T follicular helper cell (primary cell): Measurements from ENCODE around the gene HSD17B7.
"Not testable (repeated sequence)": the region's sequence is repeated elsewhere in the genome, so short reads cannot be mapped to it uniquely, and the experiment has no call there.

Source experiments
- DNase-seq: peaks from one replicate; pipeline ENCODE4 v3.0.0-alpha.2; 2020; ENCODE audit warnings: low read depth

Gene HSD17B7

DNA sequence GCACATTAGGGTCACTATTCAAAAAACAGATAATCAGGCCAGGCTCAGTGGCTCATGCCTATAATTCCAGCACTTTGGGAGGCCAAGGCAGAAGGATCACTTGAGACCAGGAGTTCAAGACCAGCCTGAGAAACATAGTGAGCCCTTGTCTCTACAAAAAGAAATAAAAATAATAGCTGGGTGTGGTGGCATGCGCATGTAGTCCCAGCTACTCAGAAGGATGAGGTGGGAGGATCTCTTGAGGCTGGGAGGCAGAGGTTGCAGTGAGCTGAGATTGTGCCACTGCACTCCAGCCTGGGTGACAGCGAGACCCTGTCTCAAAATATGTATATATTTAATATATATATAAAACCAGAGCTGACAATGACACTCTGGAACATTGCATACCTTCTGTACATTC is 21.9 kb downstream of the HSD17B7 start:
- not testable (repeated sequence) for DNase-seq

DNA sequence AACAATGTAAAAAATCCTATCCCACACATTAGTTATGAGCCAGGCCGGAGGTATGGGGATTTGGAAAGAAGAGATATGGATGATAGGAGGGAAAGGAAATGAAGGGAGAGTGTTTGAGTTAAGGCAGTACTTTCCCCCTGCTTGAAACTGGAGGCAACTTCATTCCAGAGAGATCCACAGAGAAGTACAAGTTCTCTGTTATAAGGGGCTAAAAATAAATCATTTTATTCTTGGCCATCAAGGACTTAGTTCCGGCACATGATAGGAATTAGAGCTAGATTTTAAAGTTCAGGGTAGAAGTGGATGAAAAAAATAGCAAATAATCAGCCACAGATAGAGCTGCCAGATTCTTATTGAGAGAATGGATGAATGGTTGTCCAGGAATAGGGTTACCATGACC is 27.6 kb downstream of the HSD17B7 start:
- not testable (repeated sequence) for DNase-seq

GRCh38 chr1:162818666-162819065 is 28.2 kb downstream of the HSD17B7 start:
- not testable (repeated sequence) for DNase-seq

DNA sequence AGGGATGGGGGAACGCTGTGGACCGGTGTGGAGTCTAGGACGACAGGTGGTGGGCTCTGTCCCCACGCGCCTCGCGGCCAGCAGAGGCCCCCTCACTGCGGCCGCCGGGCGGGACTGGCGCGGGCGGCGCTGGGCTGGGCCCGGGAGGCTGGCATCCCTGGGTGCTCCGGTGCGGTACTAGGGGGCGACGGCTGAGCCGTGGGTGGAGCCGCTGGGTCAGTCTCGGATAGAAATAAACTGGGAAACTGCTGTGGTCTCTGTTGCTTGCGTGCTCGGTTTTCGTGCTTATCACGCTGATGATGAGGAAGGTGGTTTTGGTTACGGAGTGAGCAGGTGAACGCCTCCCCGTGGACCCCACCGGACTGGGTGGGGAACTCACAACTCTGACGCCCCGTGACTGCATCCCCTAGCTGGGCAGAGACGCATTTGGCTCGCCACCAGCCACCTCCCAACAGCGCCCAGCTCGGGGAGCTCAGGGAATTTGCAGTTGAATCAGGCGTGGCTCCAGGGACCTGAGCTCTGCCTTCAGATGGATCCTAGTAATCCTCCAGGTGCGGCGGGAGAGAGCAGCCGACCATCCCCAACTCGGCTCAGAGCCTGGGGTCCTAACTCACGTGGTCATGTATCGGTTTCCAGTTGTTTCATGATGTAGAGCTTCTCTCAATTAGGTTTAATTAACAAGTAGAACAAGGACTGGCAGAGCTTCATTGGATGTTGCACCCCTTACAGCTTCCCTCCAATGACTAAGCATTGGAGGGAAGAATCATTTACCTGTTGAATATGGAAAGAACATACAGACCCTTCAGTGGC is 32.1 kb downstream of the HSD17B7 start:
- DNase-seq: no peak

DNA sequence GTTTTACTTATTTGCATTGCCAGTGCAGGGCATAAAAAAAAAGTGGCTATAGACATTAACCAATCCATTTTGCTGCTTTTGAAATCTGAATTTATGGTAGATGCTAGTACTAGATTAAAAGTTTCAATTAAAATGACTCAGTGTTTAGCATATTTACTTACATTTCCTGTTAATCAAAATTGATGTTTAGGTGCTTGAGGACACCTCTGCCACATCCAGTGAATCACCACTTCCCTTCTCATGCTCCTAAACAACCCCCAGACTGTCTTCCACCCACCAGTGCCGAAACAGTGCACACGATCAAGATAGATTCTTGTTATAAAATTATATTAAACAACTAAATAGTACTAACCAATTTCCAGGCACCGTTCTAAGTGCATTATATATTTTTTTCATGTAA is 32.7 kb downstream of the HSD17B7 start:
- DNase-seq: no peak

DNA sequence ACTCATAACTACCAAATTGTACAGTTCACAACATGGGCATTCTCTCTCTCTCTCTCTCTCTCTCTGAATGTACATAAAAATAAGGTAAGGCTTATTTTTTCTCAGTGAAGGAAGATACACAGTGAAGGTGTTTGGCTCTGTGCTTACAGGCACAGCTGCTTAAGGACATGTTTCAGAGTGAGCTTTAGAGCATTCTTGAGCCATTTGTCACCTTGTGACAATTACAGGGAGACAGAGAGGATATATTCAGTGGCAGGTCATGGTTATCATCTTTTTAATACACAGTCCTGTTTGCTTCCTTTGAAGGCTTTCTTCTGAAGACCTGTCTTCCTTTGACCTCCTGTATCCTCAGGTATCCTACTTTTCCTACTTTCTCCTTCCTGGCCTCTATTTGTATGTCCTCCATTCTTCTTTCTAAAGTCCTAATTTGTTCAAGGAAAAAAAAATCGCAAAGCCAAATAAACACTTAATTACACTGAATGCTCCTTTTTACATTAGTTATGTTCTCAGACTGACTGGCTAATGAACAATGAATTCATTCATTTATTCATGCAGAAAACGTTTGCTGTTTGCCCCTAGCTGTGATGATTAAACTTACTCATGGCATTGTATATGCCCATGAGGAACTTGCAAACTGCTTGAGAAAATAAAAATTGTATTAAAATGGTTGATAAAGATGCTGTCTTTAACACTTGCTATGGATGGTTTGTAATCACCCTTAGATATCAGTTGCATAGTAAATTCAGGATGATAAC is 33.4 kb downstream of the HSD17B7 start:
- no peak for DNase-seq

- no peak for DNase-seq
Measured at GRCh38 chr1:162829268-162829667, 38.8 kb downstream of the HSD17B7 start.

DNA sequence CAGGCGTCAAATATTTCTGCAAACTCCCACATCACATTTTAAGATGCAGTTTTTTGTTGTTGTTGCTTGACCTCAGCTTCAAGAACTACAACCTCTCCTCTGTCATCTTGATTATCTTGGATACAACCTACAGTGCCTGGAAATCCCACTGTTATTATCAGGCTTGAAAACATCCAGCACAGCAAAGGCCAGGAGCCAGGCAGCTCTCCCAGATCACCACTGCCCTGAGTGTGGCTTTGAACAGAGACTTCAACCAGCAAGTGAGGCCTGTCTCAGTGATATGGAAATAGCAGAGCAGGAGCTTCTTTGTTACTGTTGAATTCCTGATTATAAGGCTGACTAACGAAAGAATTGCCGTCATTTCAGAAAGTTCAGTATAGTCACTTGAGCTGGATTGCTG is 42.0 kb downstream of the HSD17B7 start:
- DNase-seq: no peak

GRCh38 chr1:162835157-162835899 is 44.8 kb downstream of the HSD17B7 start:
- no peak for DNase-seq

- no peak for DNase-seq
Measured at GRCh38 chr1:162838863-162839262, 48.4 kb downstream of the HSD17B7 start.

DNA sequence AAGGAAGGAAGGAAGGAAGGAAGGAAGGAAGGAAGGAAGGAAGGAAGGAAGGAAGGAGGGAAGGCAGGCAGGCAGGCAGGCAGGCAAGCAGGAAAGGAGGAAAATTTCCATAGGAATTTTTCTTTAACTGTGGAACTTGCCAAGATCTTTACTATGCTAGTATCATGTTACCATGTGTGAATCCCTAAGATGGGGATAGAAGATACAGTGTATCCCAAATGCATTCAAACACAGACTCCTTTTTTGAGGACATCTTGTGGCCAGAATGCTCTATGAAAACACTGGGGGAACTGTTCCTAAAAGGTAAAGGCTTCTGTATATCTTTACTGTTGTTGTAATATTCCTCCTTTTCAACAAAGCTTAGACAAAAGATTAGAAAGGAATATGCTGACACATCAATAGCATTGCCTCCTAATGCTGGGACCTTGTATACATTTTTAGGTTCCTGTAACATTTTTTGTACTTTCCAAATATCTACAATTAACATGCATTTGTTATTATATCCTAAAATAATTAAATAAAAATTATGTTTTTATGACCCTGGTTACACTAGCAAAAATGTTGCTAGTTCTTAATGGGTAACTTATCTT is 49.8 kb downstream of the HSD17B7 start:
- no peak for DNase-seq

- DNase-seq: no peak
Measured at GRCh38 chr1:162844153-162844552, 53.7 kb downstream of the HSD17B7 start.

- DNase-seq: no peak
Measured at GRCh38 chr1:162846256-162847212, 56.0 kb downstream of the HSD17B7 start.

DNA sequence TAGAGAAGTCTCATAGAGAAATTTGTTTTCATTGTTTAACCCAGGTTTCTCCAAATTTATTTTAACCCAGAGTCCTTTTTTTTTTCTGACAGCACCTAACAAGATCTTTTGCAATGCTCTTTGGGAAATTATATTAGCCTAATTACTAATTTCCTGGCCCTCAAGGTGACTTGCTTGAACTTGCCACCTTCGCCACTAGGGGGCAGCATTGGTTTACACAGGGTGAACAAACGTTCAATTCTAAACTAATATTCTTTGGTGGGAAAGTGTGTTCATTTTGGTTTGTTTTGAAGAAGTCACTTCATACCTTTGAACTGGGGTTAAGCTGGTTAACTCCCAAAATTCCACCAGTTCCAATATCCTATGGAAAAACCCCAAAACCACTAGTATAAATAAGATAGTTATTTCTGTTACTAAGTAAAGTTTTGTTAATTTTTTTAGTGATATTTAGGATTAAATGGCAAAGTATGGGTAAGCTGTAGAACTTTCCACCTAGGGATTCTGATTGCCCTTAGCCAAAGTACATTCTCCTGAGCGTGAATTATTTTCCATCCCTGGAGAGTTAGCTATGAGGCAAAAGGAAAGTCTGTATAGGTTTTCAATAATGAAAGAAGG is 57.4 kb downstream of the HSD17B7 start:
- peak; percentile 65 for DNase-seq

- DNase-seq: no peak
Measured at GRCh38 chr1:162849711-162850110, 59.2 kb downstream of the HSD17B7 start.

DNA sequence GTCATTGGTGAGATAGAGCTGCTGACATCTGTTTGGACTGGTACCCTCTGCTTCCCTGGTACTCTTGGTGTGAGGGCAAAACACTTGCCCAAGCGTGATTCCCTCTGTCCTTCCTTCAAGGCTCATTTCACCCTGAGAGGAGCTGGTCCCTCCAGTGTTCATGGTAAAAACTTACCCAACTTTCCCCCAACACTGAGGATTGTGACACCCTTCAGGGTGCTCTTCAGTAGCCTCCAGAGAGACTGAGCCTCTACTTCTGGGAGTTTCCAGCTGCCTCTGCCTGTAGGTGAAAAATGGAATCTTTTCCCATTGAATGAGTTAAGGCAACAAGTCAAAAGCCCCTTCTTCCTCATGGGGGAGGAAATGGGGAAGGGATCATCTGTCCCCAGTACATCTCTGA is 60.8 kb downstream of the HSD17B7 start:
- no peak for DNase-seq

GRCh38 chr1:162854245-162854882 is 63.9 kb downstream of the HSD17B7 start:
- peak; percentile 19 for DNase-seq

GRCh38 chr1:162855461-162856150 is 65.1 kb downstream of the HSD17B7 start:
- no peak for DNase-seq

DNA sequence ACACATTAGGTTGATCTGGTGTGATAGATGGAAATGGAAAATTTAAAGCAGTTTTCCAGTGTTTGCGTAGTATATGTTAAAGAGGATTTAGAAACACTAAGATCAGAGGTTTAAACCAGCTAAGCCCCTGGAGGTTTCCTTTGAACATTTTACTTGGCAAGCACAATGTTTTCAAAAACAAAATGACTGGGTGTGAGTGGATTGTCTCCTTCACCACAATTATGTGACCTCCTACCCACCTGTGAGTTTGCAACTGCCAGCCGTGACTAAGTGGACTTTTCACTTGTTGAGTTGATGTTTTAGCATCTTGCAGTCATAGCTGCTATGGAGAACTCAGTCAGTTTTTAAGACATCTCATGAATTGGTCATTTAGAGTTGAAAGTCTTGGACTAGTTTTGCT is 65.8 kb downstream of the HSD17B7 start:
- no peak for DNase-seq
